Measurements from ENCODE around the gene EHMT1.

Gene EHMT1

GRCh38 chr9:137670391-137671195, 51.8 kb downstream of the EHMT1 start:
- Histone ChIP-seq H2BK120ac (ENCODE audit: low read depth, low read length) (no peak overlapping the region), H3K9ac (ENCODE audit: low read length) (peak overlapping the region; percentile 8), H3K18ac (ENCODE audit: low read length) (no peak overlapping the region), H3K27ac (ENCODE audit: low read depth, low read length) (no peak overlapping the region), H3K4ac (ENCODE audit: low read depth, low read length) (no peak overlapping the region), H4K8ac (ENCODE audit: low read depth, low read length) (no peak overlapping the region), H3K4me3 (ENCODE audit: low read length) (no peak overlapping the region), H3K4me1 (ENCODE audit: control insufficient read depth, low read depth, low read length) (peaks cover 30% of the 10 kb centered on the region), H3K4me2 (ENCODE audit: low read length) (no peak overlapping the region), H3K36me3 (ENCODE audit: control insufficient read depth, insufficient read depth, low read length) (no peaks in the 10 kb centered on the region), H3K27me3 (ENCODE audit: insufficient read depth, low read length, poor library complexity) (no peaks in the 10 kb centered on the region), H3K56ac (ENCODE audit: low read length) (peak overlapping the region; percentile 30), H2BK5ac (ENCODE audit: low read length) (no peak overlapping the region), H3K23ac (ENCODE audit: low read length) (no peak overlapping the region), H3K79me1 (ENCODE audit: low read length) (peaks cover 36% of the 10 kb centered on the region), H3K79me2 (ENCODE audit: control insufficient read depth, insufficient read depth, low read length) (peaks cover 66% of the 10 kb centered on the region), H2AK5ac (ENCODE audit: low read length) (no peak overlapping the region), H2BK15ac (replicated peaks; ENCODE audit: low read depth) (no peak overlapping the region), H4K5ac (ENCODE audit: low read length) (no peak overlapping the region)
- peak; percentile 60 for DNase-seq
- no CpG with 5 or more reads among the region's 25 CpGs for WGBS (ENCODE audit: extremely low coverage, insufficient coverage, low lambda C conversion rate)

- Histone ChIP-seq H3K4ac (ENCODE audit: low read depth, low read length) (no peak overlapping the region), H3K36me3 (ENCODE audit: control insufficient read depth, insufficient read depth, low read length) (no peaks in the 10 kb centered on the region), H2BK15ac (replicated peaks; ENCODE audit: low read depth) (no peak overlapping the region), H2BK5ac (ENCODE audit: low read length) (no peak overlapping the region), H3K9ac (ENCODE audit: low read length) (no peak overlapping the region), H4K8ac (ENCODE audit: low read depth, low read length) (no peak overlapping the region), H3K18ac (ENCODE audit: low read length) (no peak overlapping the region), H3K4me3 (ENCODE audit: low read length) (no peak overlapping the region), H4K5ac (ENCODE audit: low read length) (no peak overlapping the region), H3K56ac (ENCODE audit: low read length) (no peak overlapping the region), H3K79me2 (ENCODE audit: control insufficient read depth, insufficient read depth, low read length) (peaks cover 62% of the 10 kb centered on the region), H3K23ac (ENCODE audit: low read length) (no peak overlapping the region), H2BK120ac (ENCODE audit: low read depth, low read length) (no peak overlapping the region), H3K79me1 (ENCODE audit: low read length) (peaks cover 34% of the 10 kb centered on the region), H3K27me3 (ENCODE audit: insufficient read depth, low read length, poor library complexity) (no peaks in the 10 kb centered on the region), H3K4me2 (ENCODE audit: low read length) (no peak overlapping the region), H3K27ac (ENCODE audit: low read depth, low read length) (no peak overlapping the region), H3K4me1 (ENCODE audit: control insufficient read depth, low read depth, low read length) (peaks cover 26% of the 10 kb centered on the region), H2AK5ac (ENCODE audit: low read length) (no peak overlapping the region)
- WGBS (ENCODE audit: extremely low coverage, insufficient coverage, low lambda C conversion rate) = no CpG with 5 or more reads among the region's 3 CpGs
- no peak for DNase-seq
Observed at GRCh38 chr9:137671196-137671538, 52.4 kb downstream of the EHMT1 start.

GRCh38 chr9:137671721-137672120, 52.9 kb downstream of the EHMT1 start:
- H3K18ac ChIP-seq (ENCODE audit: low read length) = no peak overlapping the region
- peaks cover 29% of the 10 kb centered on the region for H3K79me1 ChIP-seq (ENCODE audit: low read length)
- no peak overlapping the region for H2BK120ac ChIP-seq (ENCODE audit: low read depth, low read length)
- no peak overlapping the region for H3K23ac ChIP-seq (ENCODE audit: low read length)
- H4K5ac ChIP-seq (ENCODE audit: low read length) = no peak overlapping the region
- no peaks in the 10 kb centered on the region for H3K36me3 ChIP-seq (ENCODE audit: control insufficient read depth, insufficient read depth, low read length)
- H3K79me2 ChIP-seq (ENCODE audit: control insufficient read depth, insufficient read depth, low read length) = peaks cover 62% of the 10 kb centered on the region
- no peak overlapping the region for H3K4ac ChIP-seq (ENCODE audit: low read depth, low read length)
- H3K4me2 ChIP-seq (ENCODE audit: low read length) = no peak overlapping the region
- no peaks in the 10 kb centered on the region for H3K27me3 ChIP-seq (ENCODE audit: insufficient read depth, low read length, poor library complexity)
- H3K56ac ChIP-seq (ENCODE audit: low read length) = no peak overlapping the region
- H2BK5ac ChIP-seq (ENCODE audit: low read length) = no peak overlapping the region
- no peak overlapping the region for H3K9ac ChIP-seq (ENCODE audit: low read length)
- peaks cover 21% of the 10 kb centered on the region for H3K4me1 ChIP-seq (ENCODE audit: control insufficient read depth, low read depth, low read length)
- H2BK15ac ChIP-seq (replicated peaks; ENCODE audit: low read depth) = no peak overlapping the region
- no peak overlapping the region for H3K27ac ChIP-seq (ENCODE audit: low read depth, low read length)
- no peak overlapping the region for H4K8ac ChIP-seq (ENCODE audit: low read depth, low read length)
- no peak for DNase-seq
- H3K4me3 ChIP-seq (ENCODE audit: low read length) = no peak overlapping the region
- H2AK5ac ChIP-seq (ENCODE audit: low read length) = no peak overlapping the region
- WGBS (ENCODE audit: extremely low coverage, insufficient coverage, low lambda C conversion rate) = no CpG with 5 or more reads among the region's 8 CpGs

- Histone ChIP-seq H3K27ac (ENCODE audit: low read depth, low read length) (no peak overlapping the region), H2BK5ac (ENCODE audit: low read length) (no peak overlapping the region), H3K23ac (ENCODE audit: low read length) (no peak overlapping the region), H3K79me2 (ENCODE audit: control insufficient read depth, insufficient read depth, low read length) (peaks cover 59% of the 10 kb centered on the region), H3K4me2 (ENCODE audit: low read length) (no peak overlapping the region), H2BK120ac (ENCODE audit: low read depth, low read length) (no peak overlapping the region), H3K56ac (ENCODE audit: low read length) (no peak overlapping the region), H3K4me3 (ENCODE audit: low read length) (no peak overlapping the region), H3K4me1 (ENCODE audit: control insufficient read depth, low read depth, low read length) (peaks cover 16% of the 10 kb centered on the region), H3K79me1 (ENCODE audit: low read length) (peaks cover 28% of the 10 kb centered on the region), H2BK15ac (replicated peaks; ENCODE audit: low read depth) (no peak overlapping the region), H3K18ac (ENCODE audit: low read length) (no peak overlapping the region), H3K4ac (ENCODE audit: low read depth, low read length) (no peak overlapping the region), H3K9ac (ENCODE audit: low read length) (no peak overlapping the region), H3K36me3 (ENCODE audit: control insufficient read depth, insufficient read depth, low read length) (no peaks in the 10 kb centered on the region), H4K5ac (ENCODE audit: low read length) (no peak overlapping the region), H3K27me3 (ENCODE audit: insufficient read depth, low read length, poor library complexity) (no peaks in the 10 kb centered on the region), H2AK5ac (ENCODE audit: low read length) (no peak overlapping the region), H4K8ac (ENCODE audit: low read depth, low read length) (no peak overlapping the region)
- DNase-seq = peak; percentile 71
- WGBS (ENCODE audit: extremely low coverage, insufficient coverage, low lambda C conversion rate) = no CpG with 5 or more reads among the region's 13 CpGs
Observed at GRCh38 chr9:137672907-137673791, 54.3 kb downstream of the EHMT1 start.

- Histone ChIP-seq H3K27me3 (ENCODE audit: insufficient read depth, low read length, poor library complexity) (no peaks in the 10 kb centered on the region), H3K56ac (ENCODE audit: low read length) (peak overlapping the region; percentile 45), H4K8ac (ENCODE audit: low read depth, low read length) (no peak overlapping the region), H4K5ac (ENCODE audit: low read length) (no peak overlapping the region), H3K27ac (ENCODE audit: low read depth, low read length) (no peak overlapping the region), H3K4me1 (ENCODE audit: control insufficient read depth, low read depth, low read length) (peaks cover 16% of the 10 kb centered on the region), H3K36me3 (ENCODE audit: control insufficient read depth, insufficient read depth, low read length) (no peaks in the 10 kb centered on the region), H3K18ac (ENCODE audit: low read length) (no peak overlapping the region), H2BK120ac (ENCODE audit: low read depth, low read length) (no peak overlapping the region), H2BK15ac (replicated peaks; ENCODE audit: low read depth) (no peak overlapping the region), H3K23ac (ENCODE audit: low read length) (no peak overlapping the region), H2AK5ac (ENCODE audit: low read length) (no peak overlapping the region), H3K4me2 (ENCODE audit: low read length) (no peak overlapping the region), H3K4me3 (ENCODE audit: low read length) (no peak overlapping the region), H2BK5ac (ENCODE audit: low read length) (no peak overlapping the region), H3K4ac (ENCODE audit: low read depth, low read length) (no peak overlapping the region), H3K79me2 (ENCODE audit: control insufficient read depth, insufficient read depth, low read length) (peaks cover 60% of the 10 kb centered on the region), H3K9ac (ENCODE audit: low read length) (peak overlapping the region; percentile 41), H3K79me1 (ENCODE audit: low read length) (peaks cover 26% of the 10 kb centered on the region)
- no peak for DNase-seq
- no CpG with 5 or more reads among the region's 10 CpGs for WGBS (ENCODE audit: extremely low coverage, insufficient coverage, low lambda C conversion rate)
Observed at GRCh38 chr9:137673886-137674285, 55.1 kb downstream of the EHMT1 start.

Measured in mesendoderm (in vitro differentiated cells).